Neutrophil (primary cell): ENCODE data around the gene SPG11.

Source experiments
- H3K27ac ChIP-seq: fragments of 200-600 bp; sonication (generic); 2 replicates; pipeline ENCODE4 v1.5.1; 2016; ENCODE audit warnings: mild to moderate bottlenecking, moderate library complexity
- H3K27me3 ChIP-seq: fragments of 200-600 bp; sonication (generic); 2 replicates; pipeline ENCODE4 v1.6.0; 2016; ENCODE audit warnings: mild to moderate bottlenecking
- H3K36me3 ChIP-seq: fragments of 200-600 bp; sonication (generic); 2 replicates; pipeline ENCODE4 v1.5.1; 2017
- H3K4me1 ChIP-seq, 2 experiments: fragments of 200-600 bp in 1 of 2; sonication (generic) in 1 of 2; 1 replicate in 1 of 2; 2 replicates in 1 of 2; pipeline versions ENCODE4 v1.5.1 to v1.6.1; 2013 to 2016; ENCODE audit warnings: low read depth in 1 of 2, low read length in 1 of 2, mild to moderate bottlenecking in 1 of 2, moderate library complexity in 1 of 2; ENCODE audit not compliant: control insufficient read depth in 1 of 2, insufficient read depth in 1 of 2
- H3K4me3 ChIP-seq, 2 experiments: fragments of 200-600 bp in 1 of 2; sonication (generic) in 1 of 2; 1 replicate in 1 of 2; 2 replicates in 1 of 2; pipeline ENCODE4 v1.5.1; 2013 to 2016; ENCODE audit warnings: low read depth in 1 of 2, low read length in 1 of 2, mild to moderate bottlenecking in 1 of 2, moderate library complexity in 1 of 2
- H3K9me3 ChIP-seq: fragments of 200-600 bp; sonication (generic); 2 replicates; pipeline ENCODE4 v1.5.1; 2016
- TF ChIP-seq, protein P1 (sequence below): fragments of 200-600 bp; sonication (generic); IDR thresholded peaks from 2 replicates; pipeline ENCODE4 v1.5.1; 2016; ENCODE audit warnings: antibody characterized with exemption

SPG11 gene

GRCh38 chr15:44668921-44669320 is 5.5 kb upstream of the SPG11 start:
- Histone ChIP-seq H3K27ac (no peak overlapping the region), H3K9me3 (no peaks in the 10 kb centered on the region), H3K27me3 (no peaks in the 10 kb centered on the region), H3K36me3 (no peaks in the 10 kb centered on the region), H3K4me3 (no peak overlapping the region), H3K4me1 (peaks cover under 1 to 4% of the 10 kb centered on the region in 2 experiments)
- TF ChIP-seq, protein P1, sequence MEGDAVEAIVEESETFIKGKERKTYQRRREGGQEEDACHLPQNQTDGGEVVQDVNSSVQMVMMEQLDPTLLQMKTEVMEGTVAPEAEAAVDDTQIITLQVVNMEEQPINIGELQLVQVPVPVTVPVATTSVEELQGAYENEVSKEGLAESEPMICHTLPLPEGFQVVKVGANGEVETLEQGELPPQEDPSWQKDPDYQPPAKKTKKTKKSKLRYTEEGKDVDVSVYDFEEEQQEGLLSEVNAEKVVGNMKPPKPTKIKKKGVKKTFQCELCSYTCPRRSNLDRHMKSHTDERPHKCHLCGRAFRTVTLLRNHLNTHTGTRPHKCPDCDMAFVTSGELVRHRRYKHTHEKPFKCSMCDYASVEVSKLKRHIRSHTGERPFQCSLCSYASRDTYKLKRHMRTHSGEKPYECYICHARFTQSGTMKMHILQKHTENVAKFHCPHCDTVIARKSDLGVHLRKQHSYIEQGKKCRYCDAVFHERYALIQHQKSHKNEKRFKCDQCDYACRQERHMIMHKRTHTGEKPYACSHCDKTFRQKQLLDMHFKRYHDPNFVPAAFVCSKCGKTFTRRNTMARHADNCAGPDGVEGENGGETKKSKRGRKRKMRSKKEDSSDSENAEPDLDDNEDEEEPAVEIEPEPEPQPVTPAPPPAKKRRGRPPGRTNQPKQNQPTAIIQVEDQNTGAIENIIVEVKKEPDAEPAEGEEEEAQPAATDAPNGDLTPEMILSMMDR = no peak

- Histone ChIP-seq H3K27ac (peak overlapping the region; percentile 1), H3K4me1 (peaks cover 13 to 16% of the 10 kb centered on the region in 2 experiments), H3K4me3 (no peak overlapping the region)
Measured at GRCh38 chr15:44667039-44667360, 3.5 kb upstream of the SPG11 start.

GRCh38 chr15:44666210-44667038 is 3.0 kb upstream of the SPG11 start:
- no peak overlapping the region for H3K4me3 ChIP-seq
- no peaks in the 10 kb centered on the region for H3K36me3 ChIP-seq
- TF ChIP-seq, protein P1 = no peak
- H3K27me3 ChIP-seq = no peaks in the 10 kb centered on the region
- no peaks in the 10 kb centered on the region for H3K9me3 ChIP-seq
- peak overlapping the region; percentile 1 for H3K27ac ChIP-seq
- H3K4me1 ChIP-seq = peaks cover 19 to 22% of the 10 kb centered on the region in 2 experiments

More at GRCh38 chr15:44667039-44667360, 3.5 kb upstream of the SPG11 start:
- no peaks in the 10 kb centered on the region for H3K27me3 ChIP-seq
- TF ChIP-seq, protein P1 = no peak
- no peaks in the 10 kb centered on the region for H3K36me3 ChIP-seq
- H3K9me3 ChIP-seq = no peaks in the 10 kb centered on the region

GRCh38 chr15:44662478-44663409 is 718 bp downstream of the SPG11 start:
- TF ChIP-seq, protein P1 = no peak
- Histone ChIP-seq H3K27me3 (no peaks in the 10 kb centered on the region), H3K36me3 (peaks cover 26% of the 10 kb centered on the region), H3K9me3 (no peaks in the 10 kb centered on the region), H3K4me3 (peak overlapping the region; percentile 87 to 100), H3K27ac (peak overlapping the region; percentile 99), H3K4me1 (peaks cover 32 to 45% of the 10 kb centered on the region in 2 experiments)

DNA sequence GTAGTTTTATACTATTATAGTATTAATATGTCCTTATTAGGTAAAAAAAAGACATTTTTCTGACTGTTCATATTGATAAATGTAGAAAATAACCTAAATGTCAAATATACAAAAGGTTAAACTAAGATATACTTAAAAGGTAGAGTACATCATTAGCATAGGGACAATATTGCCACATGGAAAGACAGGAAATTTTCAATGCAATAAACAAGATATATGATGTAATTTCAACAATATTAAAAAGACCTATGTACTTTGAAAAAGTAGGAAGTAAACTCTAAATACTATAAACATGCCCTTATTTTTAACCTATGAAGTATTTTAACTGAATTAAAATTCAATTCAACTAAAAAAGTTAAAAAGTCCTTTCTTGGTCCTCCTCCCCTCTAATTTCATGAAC is 1.9 kb downstream of the SPG11 start:
- Histone ChIP-seq H3K4me3 (peak overlapping the region; percentile 87 to 100), H3K9me3 (no peaks in the 10 kb centered on the region), H3K36me3 (peaks cover 38% of the 10 kb centered on the region), H3K27ac (peak overlapping the region; percentile 99), H3K4me1 (peaks cover 32 to 45% of the 10 kb centered on the region in 2 experiments), H3K27me3 (no peaks in the 10 kb centered on the region)
- TF ChIP-seq, protein P1 = no peak
